ENCODE measurements around the gene MAML2.

DNA sequence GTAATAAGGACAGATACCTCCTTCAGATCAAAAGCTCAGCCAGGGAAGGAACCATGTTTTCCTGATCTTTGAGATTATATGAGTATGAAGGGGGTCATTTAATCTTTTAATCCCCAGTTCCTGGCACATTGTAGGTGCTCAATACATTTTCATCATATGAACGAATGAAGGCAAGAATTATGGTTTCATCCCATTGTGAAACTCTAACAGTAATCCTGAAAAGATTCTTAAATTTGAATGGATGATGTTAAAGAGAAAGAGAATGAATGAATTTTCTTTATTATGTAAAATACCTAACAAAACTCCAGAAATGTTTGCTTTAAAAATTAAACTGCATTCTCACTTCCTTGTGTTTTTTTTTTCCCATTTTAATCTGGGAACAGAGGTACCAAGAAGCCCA, 256.9 kb downstream of the MAML2 start:
- TF ChIP-seq, protein P1, sequence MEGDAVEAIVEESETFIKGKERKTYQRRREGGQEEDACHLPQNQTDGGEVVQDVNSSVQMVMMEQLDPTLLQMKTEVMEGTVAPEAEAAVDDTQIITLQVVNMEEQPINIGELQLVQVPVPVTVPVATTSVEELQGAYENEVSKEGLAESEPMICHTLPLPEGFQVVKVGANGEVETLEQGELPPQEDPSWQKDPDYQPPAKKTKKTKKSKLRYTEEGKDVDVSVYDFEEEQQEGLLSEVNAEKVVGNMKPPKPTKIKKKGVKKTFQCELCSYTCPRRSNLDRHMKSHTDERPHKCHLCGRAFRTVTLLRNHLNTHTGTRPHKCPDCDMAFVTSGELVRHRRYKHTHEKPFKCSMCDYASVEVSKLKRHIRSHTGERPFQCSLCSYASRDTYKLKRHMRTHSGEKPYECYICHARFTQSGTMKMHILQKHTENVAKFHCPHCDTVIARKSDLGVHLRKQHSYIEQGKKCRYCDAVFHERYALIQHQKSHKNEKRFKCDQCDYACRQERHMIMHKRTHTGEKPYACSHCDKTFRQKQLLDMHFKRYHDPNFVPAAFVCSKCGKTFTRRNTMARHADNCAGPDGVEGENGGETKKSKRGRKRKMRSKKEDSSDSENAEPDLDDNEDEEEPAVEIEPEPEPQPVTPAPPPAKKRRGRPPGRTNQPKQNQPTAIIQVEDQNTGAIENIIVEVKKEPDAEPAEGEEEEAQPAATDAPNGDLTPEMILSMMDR (IDR thresholded peaks at IDR 0.05), result no peak
- TF ChIP-seq USF2 (IDR thresholded peaks at IDR 0.05; ENCODE audit: borderline replicate concordance, low read depth, low read length) (no peak), GABPA (IDR thresholded peaks at IDR 0.05; ENCODE audit: low read depth) (no peak)

Data from SK-N-SH (cell line).